Esophagus squamous epithelium (tissue), 4 donors: ENCODE measurements around the gene TDRD12.

Source experiments
- POLR2A ChIP-seq, 4 donors: fragments of 450-650 bp; IDR thresholded peaks; one replicate each; pipeline ENCODE4 v1.6.1; 2017; ENCODE audit warnings: antibody characterized with exemption in 4 of 4, mild to moderate bottlenecking in 4 of 4, moderate library complexity in 3 of 4
- TF ChIP-seq, protein P1 (sequence below), 6 experiments: fragments of 450-650 bp in 4 of 6; fragments of 200-600 bp in 2 of 6; sonication (generic) in 2 of 6; IDR thresholded peaks; one replicate each; pipeline ENCODE4 v1.5.1; 2016 to 2019; ENCODE audit warnings: antibody characterized with exemption in 6 of 6, mild to moderate bottlenecking in 4 of 6, moderate library complexity in 4 of 6

DNA sequence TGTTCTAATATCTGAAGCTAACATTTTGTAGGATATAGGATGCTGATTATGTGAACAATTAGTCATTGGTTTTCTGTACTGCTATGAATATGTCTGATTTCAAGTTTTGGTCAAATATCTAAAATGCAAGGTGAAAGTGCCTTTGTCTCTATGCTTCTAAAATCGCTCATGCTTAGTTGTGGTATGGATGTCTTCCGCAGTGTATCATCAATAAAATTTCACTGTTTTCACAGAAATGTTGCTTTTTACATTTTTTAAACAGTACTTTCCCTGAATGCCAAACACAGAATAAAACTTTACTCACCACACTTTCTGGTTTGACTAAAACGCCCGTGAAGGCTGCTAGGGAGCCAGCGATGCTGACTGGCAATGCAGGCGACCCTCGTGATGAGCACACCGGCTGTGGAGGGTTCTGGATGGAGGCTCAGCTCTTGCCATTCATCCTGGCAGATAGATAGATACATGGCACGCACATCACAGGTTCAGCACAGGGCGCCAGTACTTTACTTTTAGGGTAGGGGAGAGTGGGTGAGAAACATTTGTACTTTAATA is 109.9 kb downstream of the TDRD12 start:
- TF ChIP-seq POLR2A (IDR thresholded peaks at IDR 0.05) = no peak
- TF ChIP-seq, protein P1, sequence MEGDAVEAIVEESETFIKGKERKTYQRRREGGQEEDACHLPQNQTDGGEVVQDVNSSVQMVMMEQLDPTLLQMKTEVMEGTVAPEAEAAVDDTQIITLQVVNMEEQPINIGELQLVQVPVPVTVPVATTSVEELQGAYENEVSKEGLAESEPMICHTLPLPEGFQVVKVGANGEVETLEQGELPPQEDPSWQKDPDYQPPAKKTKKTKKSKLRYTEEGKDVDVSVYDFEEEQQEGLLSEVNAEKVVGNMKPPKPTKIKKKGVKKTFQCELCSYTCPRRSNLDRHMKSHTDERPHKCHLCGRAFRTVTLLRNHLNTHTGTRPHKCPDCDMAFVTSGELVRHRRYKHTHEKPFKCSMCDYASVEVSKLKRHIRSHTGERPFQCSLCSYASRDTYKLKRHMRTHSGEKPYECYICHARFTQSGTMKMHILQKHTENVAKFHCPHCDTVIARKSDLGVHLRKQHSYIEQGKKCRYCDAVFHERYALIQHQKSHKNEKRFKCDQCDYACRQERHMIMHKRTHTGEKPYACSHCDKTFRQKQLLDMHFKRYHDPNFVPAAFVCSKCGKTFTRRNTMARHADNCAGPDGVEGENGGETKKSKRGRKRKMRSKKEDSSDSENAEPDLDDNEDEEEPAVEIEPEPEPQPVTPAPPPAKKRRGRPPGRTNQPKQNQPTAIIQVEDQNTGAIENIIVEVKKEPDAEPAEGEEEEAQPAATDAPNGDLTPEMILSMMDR (IDR thresholded peaks at IDR 0.05) = no peak
